GM12801 (cell line): ENCODE data around the gene CDC27.

Experiments
- TF ChIP-seq, protein P1 (sequence below): IDR thresholded peaks from one replicate; pipeline ENCODE4 v1.5.1; 2011; ENCODE audit warnings: control low read depth; ENCODE audit not compliant: insufficient read length; ENCODE audit errors: extremely low read depth

CDC27 gene

DNA sequence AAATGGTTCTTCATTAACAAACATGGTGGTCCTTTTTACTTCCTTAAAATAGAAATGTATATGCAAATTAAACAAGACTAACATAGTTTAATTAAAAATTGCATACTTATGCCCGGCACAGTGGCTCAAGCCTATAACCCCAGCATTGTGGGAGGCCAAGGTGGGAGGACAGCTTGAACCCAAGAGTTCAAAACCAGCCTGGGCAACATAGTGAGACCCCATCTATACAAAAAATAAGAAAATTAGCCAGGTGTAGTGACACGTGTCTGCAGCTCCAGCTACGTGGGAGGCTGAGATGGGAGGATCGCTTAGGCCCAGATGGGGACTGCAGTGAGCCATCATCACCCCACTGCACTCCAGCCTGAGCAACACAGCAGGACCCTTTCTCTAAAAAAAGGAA lies 18.4 kb downstream of the CDC27 start:
- TF ChIP-seq, protein P1, sequence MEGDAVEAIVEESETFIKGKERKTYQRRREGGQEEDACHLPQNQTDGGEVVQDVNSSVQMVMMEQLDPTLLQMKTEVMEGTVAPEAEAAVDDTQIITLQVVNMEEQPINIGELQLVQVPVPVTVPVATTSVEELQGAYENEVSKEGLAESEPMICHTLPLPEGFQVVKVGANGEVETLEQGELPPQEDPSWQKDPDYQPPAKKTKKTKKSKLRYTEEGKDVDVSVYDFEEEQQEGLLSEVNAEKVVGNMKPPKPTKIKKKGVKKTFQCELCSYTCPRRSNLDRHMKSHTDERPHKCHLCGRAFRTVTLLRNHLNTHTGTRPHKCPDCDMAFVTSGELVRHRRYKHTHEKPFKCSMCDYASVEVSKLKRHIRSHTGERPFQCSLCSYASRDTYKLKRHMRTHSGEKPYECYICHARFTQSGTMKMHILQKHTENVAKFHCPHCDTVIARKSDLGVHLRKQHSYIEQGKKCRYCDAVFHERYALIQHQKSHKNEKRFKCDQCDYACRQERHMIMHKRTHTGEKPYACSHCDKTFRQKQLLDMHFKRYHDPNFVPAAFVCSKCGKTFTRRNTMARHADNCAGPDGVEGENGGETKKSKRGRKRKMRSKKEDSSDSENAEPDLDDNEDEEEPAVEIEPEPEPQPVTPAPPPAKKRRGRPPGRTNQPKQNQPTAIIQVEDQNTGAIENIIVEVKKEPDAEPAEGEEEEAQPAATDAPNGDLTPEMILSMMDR = no peak

DNA sequence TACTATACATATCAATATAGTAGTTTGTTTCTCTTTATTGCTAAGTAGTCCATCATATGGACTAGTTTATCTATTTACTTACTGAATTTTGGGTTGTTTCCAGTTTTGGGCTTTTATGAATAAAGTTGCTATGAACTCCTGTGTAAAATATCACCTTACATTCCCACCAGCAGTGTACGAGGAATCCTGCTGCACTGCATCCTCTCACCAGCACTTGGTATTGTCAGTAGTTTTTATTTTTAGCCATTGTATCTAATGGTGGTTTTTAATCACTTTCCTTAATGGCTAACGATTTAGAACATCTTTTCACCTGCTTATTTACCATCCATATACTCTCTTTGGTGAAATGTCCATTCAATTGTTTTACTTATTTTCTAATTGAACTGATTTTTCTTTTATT lies 24.0 kb downstream of the CDC27 start:
- TF ChIP-seq, protein P1 = no peak

DNA sequence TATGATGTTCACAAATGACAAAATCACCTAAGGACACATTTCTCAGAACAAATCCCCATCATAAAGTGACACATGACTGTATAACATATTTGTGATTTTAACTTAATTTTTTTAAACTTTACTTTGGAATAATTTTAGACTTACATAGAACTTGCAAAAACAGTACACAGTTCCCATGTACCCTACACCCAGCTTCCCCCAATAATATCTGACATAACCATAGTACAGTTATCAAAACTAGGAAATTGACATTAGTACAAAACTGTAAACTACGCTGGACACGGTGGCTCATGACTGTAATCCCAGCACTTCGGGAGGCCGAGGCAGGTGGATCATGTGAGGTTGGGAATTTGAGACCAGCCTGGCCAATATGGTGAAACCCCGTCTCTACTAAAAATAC lies 24.8 kb downstream of the CDC27 start:
- TF ChIP-seq, protein P1 = no peak

DNA sequence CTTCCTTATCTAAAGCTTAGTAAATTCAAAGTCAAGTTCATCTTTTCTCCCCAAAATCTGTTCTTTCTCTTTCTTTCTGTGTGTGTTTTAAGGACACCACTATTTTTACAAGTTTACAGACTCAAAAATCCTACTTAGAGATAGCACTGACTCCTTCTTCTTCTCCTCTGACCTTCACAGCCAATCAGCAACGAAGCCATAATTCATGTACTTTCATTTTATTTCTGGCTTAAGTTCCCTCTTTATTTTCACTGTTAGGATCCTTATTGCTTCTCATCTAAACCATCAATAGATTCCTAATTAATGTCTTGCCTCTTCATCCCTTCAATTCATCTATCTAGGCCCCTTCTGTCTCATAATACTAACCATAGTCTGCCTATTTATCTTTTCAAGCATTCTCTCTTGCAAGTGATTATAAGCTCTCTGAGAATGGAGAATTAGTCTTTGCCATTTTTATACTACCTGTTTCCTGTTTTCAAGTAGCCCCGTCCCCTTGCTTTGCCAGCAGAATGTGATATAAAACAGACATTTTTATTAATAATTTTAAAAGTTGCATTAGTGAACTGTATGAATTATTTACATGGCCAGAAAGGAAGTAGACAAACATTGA lies 27.0 kb downstream of the CDC27 start:
- TF ChIP-seq, protein P1 = no peak

DNA sequence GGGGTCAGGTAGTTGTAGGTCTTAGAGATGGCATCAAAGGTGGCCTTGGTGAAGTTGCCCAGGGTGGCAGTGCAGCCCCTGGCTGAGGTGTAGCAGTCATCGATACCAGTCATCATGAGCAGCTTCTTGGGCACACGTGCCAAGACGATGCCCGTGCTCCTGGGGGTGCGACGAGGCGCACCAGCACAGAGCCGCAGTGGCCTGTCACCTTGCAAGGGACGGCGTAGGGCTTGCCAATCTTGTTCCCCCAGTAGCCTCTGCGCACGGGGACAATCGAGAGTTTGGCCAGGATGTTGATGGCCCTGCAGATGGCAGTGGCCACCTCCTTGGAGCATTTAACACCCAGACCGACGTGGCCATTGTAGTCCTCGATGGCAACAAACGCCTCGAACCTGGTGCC lies 29.8 kb downstream of the CDC27 start:
- TF ChIP-seq, protein P1 = no peak

DNA sequence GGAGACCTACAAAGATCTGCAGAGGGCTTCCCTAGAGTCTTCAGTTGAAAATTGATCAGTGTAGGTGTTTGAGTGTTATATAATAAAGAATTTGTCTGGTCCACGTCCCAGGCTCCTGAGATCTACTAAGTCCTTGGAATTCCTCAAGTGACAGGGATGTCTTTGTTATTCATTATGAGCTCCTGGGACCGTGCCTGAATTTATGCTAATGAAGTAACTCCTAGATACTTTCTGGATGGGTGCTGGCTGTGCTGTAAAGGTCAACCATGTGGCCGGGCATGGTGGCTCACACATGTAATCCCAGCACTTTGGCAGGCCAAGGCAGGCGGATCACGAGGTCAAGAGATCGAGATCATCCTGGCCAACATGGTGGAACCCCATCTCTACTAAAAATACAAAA lies 43.7 kb downstream of the CDC27 start:
- TF ChIP-seq, protein P1 = no peak

DNA sequence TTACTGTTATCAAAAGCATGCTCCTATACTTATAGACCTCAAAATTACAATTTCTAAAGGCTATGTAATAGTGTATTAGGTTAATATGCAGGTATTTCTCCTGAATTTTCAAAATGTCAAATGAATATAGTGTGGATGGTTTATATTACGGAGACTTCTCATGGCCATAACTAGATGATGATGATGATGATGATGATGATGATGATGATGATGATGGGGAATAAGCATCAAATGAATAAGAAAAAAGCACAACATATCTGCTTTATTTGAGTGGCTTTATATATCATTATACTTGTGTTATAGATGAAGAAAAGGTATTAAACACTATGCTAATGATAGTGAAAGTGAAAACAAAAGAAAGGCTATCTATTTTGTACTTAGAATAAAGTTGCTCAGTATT lies 53.9 kb downstream of the CDC27 start:
- TF ChIP-seq, protein P1 = no peak

DNA sequence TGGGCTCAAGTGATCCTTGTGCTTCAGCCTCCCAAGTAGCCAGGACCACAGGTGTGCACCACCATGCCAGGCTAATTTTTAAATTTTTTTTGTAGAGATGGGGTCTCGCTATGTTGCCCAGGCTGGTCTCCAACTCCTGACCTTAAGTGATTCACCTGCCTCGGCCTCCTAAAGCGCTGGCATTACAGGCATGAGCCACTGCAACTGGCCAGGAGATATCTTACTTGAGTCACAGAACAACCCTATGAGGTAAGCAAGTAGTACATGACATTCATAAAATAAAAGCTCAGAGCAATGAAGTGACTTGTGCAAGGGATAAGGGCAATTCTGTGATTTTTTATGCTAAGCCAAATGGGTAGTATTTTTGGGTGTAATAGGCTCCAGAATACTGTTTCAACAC lies 57.3 kb downstream of the CDC27 start:
- TF ChIP-seq, protein P1 = no peak
